ENCODE data around the gene TOMM40. TPM values are rescaled to one million over a fixed set of nuclear protein-coding genes. Genes with fewer than 3 reads are reported as not detected.
"Not testable (repeated sequence)": the region's sequence is repeated elsewhere in the genome, so short reads cannot be mapped to it uniquely, and the experiment has no call there.

TOMM40 gene
- total RNA-seq, 1 donor: 23.4 TPM

DNA sequence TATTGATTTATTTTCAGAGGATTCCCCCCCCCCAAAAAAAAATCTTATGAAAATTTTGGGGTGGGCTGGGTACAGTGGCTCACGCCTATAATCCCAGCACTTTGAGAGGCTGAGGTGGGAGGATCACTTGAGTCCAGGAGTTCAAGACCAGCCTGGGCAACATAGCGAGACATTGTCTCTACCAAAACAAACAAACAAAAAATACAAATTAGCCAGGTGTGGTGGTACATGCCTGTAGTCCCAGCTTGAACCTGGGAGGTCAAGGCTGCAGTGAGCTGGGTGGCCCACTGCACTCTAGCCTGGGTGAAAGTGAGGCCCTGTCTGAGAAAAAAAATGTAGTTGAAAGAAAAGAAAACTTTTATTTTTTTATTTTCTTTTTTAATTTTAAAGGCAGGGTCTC lies 27.1 kb upstream of the TOMM40 start:
- Histone ChIP-seq H3K4me3 (ENCODE audit: low read length) (no peak overlapping the region), H3K9me3 (ENCODE audit: low read depth, low read length) (no peaks in the 10 kb centered on the region), H3K4me1 (ENCODE audit: insufficient read depth, low read length) (peaks cover 11% of the 10 kb centered on the region), H3K27me3 (ENCODE audit: insufficient read depth, low read length) (no peaks in the 10 kb centered on the region)

DNA sequence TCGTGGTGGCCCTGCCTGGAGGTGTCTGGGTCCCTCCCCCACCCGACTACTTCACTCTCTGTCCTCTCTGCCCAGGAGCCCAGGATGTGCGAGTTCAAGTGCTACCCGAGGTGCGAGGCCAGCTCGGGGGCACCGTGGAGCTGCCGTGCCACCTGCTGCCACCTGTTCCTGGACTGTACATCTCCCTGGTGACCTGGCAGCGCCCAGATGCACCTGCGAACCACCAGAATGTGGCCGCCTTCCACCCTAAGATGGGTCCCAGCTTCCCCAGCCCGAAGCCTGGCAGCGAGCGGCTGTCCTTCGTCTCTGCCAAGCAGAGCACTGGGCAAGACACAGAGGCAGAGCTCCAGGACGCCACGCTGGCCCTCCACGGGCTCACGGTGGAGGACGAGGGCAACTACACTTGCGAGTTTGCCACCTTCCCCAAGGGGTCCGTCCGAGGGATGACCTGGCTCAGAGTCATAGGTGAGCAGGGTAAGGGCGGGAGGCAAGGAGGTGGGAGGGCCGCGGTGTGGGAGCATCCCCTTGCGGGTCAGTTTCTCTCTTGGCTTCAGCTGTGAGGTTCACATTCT lies 25.8 kb upstream of the TOMM40 start:
- H3K4me1 ChIP-seq (ENCODE audit: insufficient read depth, low read length): peaks cover 24% of the 10 kb centered on the region
- H3K4me3 ChIP-seq (ENCODE audit: low read length): no peak overlapping the region
- H3K27me3 ChIP-seq (ENCODE audit: insufficient read depth, low read length): no peaks in the 10 kb centered on the region
- no peaks in the 10 kb centered on the region for H3K9me3 ChIP-seq (ENCODE audit: low read depth, low read length)

DNA sequence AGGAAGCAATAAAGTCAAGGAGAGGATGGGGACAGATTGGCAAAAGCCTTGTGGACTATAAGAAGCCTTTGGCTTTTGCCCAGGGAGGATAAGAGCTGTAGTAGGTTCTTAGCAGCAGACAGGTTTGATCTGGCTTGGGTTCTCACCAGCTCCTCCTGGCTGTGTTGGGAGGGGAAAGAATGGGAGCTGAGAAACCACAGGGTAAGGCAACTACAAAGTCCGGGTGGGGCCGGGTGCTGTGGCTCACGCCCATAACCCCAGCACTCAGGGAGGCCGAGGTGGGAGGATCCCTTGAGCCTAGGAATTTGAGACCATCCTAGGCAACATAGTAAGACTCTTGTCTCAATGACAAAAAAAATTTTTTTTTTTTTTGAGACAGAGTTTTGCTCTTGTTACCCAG lies 24.4 kb upstream of the TOMM40 start:
- peaks cover 28% of the 10 kb centered on the region for H3K4me1 ChIP-seq (ENCODE audit: insufficient read depth, low read length)
- H3K4me3 ChIP-seq (ENCODE audit: low read length): no peak overlapping the region
- no peaks in the 10 kb centered on the region for H3K27me3 ChIP-seq (ENCODE audit: insufficient read depth, low read length)
- no peaks in the 10 kb centered on the region for H3K9me3 ChIP-seq (ENCODE audit: low read depth, low read length)

DNA sequence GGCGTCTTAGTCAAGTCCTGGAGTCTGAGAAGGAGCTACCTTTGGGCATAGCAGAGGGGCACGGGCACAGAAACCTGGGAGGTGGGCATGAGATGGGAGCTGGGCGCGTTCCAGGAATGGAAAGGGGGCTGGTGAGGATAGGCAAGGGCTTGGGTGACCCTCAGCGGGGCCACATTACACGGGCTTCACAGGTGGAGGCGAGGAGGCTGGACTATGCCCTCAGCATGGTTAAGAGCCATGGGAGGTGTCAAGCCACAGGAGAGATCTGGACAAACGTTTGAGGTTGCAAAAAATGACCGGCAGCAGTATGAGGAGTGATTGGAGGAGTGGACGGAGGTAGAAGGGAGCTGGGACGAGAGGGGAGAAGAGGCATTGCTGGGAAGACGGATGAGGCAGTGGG lies 23.5 kb upstream of the TOMM40 start:
- peaks cover 28% of the 10 kb centered on the region for H3K4me1 ChIP-seq (ENCODE audit: insufficient read depth, low read length)
- no peaks in the 10 kb centered on the region for H3K27me3 ChIP-seq (ENCODE audit: insufficient read depth, low read length)
- H3K9me3 ChIP-seq (ENCODE audit: low read depth, low read length): no peaks in the 10 kb centered on the region
- H3K4me3 ChIP-seq (ENCODE audit: low read length): no peak overlapping the region

DNA sequence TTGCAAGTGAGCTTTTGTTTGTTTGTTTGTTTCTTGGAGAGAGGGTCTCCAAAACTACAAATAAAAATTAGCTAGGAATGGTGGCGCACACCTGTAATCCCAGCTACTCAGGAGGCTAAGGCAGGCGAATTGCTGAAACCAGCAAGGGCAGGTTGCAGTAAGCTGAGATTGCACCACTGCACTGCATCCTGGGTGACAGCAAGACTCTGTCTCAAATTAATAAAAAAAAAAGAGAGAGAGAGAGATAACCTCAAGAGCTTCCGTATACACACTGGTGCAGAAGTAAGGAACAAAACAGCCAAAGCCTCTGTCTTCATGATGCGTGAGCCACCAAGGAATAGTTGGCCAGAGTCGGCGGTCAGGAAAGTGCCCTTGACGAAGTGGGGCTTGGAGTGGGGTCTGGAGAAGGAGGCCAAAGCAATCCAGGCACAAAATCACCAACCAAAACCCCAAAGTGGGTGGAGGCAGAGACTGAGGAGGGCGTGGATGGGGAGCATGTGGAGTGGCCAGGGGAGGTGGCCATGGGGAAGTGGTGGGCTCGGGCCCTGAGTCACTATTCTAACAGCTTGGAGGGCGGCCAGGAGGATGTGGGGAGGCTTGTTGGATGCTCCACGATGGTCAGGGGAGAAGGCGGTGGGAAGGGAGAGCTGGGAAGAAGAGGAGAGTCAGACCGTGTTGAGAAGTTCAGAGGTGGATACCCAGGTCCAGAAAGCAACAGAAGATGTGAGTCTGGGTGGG lies 21.2 kb upstream of the TOMM40 start:
- Histone ChIP-seq H3K4me1 (ENCODE audit: insufficient read depth, low read length) (peaks cover 28% of the 10 kb centered on the region), H3K9me3 (ENCODE audit: low read depth, low read length) (no peaks in the 10 kb centered on the region), H3K4me3 (ENCODE audit: low read length) (no peak overlapping the region), H3K27me3 (ENCODE audit: insufficient read depth, low read length) (no peaks in the 10 kb centered on the region)

DNA sequence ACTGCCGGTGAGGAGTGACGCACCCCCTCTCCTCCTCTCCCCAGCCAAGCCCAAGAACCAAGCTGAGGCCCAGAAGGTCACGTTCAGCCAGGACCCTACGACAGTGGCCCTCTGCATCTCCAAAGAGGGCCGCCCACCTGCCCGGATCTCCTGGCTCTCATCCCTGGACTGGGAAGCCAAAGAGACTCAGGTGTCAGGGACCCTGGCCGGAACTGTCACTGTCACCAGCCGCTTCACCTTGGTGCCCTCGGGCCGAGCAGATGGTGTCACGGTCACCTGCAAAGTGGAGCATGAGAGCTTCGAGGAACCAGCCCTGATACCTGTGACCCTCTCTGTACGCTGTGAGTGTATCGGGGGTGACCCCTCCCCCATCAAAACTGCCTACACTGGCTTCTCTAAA lies 19.2 kb upstream of the TOMM40 start:
- Histone ChIP-seq H3K4me1 (ENCODE audit: insufficient read depth, low read length) (peaks cover 28% of the 10 kb centered on the region), H3K4me3 (ENCODE audit: low read length) (no peak overlapping the region), H3K27me3 (ENCODE audit: insufficient read depth, low read length) (no peaks in the 10 kb centered on the region), H3K9me3 (ENCODE audit: low read depth, low read length) (no peaks in the 10 kb centered on the region)

DNA sequence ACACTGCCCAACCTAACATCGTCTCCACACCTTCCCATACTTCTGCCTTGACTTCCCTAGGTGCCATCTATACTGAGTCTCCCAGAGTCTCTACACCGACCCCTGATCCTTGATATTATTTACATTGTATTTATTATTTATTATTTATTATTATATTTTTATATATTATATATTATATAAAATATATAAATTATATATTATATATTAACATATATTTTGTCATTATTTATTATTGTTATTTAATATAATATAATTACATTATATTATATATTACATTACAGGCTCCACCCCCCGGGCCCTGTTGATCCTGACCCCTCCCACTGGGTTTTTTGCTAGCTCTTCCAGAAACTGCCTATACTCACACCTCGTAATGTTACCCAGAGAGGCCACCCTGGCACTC lies 18.4 kb upstream of the TOMM40 start:
- Histone ChIP-seq H3K4me3 (ENCODE audit: low read length) (no peak overlapping the region), H3K4me1 (ENCODE audit: insufficient read depth, low read length) (peaks cover 28% of the 10 kb centered on the region), H3K27me3 (ENCODE audit: insufficient read depth, low read length) (no peaks in the 10 kb centered on the region), H3K9me3 (ENCODE audit: low read depth, low read length) (no peaks in the 10 kb centered on the region)

DNA sequence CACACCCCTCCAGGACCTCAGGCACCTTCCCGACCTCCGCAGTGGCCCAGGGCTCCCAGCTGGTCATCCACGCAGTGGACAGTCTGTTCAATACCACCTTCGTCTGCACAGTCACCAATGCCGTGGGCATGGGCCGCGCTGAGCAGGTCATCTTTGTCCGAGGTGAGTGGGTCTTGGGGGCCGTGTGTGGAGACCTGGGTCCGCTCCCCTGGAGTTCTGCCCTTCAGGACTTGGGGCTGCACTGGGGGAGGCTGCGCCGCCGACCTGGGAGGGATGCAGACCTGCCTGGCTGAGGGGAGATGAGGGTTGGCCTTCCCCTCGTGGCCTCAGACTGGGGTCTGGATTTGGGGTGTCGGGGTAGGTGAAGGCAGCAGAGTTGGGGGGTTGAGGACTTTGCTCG lies 16.7 kb upstream of the TOMM40 start:
- Histone ChIP-seq H3K27me3 (ENCODE audit: insufficient read depth, low read length) (no peaks in the 10 kb centered on the region), H3K9me3 (ENCODE audit: low read depth, low read length) (no peaks in the 10 kb centered on the region), H3K4me3 (ENCODE audit: low read length) (no peak overlapping the region), H3K4me1 (ENCODE audit: insufficient read depth, low read length) (peaks cover 14% of the 10 kb centered on the region)

DNA sequence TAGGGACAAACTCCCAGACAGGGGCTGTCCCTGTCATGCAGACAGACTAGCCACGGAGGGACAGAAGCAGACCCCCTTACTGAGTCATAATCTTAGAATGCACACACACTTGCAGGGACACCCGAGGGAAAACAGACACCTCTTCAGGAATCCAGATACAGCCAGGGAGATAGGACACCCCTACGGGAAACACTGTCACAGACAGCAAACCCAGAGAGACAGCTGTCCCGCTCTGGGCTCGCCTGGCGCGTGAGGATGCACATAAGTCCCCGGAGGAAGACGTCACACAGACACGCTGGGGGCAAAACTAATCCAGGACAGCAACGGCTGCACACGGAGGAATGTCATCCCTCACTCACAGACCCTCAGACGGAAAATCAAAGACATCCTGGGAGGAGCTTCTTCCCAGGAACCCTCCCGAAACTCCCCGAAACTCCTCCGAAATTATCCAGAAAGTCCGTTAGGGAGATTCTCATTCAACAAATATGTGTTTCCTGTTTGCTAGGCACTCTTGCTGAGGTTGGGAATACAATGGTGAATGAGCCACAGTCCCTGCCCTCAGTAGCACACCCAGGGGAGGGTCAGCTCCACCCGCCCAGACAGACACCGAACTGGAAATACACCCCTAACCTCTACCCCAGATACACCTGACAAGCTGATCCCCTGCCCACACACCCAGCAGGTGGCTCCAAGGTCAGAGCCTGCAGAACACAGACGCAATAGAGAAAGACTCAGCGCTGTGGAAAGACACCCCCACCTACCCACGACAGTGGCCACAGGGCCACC lies 15.2 kb upstream of the TOMM40 start:
- Histone ChIP-seq H3K4me3 (ENCODE audit: low read length) (no peak overlapping the region), H3K27me3 (ENCODE audit: insufficient read depth, low read length) (no peaks in the 10 kb centered on the region), H3K9me3 (ENCODE audit: low read depth, low read length) (no peaks in the 10 kb centered on the region), H3K4me1 (ENCODE audit: insufficient read depth, low read length) (no peaks in the 10 kb centered on the region)

DNA sequence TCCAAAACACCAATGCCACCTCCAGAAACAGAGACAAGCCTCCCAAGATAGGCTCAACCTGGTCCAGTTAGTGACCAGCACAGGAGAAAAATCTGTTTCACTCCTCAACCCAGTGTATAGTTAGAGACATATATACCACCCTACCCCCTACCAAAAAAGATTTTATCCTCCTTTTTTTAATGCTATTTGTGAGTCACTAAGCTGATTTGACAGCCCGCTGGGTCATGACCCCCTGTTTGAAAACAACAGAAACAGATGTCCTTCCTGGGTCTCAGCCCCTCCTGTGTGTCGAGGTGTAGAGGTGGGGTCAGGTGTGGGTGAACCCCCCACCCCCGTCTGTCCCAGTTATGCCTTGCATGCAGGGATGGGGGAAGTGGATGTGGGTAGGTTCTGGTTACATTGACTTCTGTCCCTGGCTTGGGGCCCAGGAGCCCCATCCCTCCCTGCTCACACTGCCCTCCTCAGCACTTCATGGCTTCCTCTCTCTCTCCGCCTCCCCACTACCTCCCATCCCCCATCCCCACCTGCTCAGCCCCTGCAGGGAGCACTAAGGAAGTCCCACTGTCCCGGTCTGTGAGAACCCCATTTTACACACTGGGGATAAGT lies 14.0 kb upstream of the TOMM40 start:
- Histone ChIP-seq H3K9me3 (ENCODE audit: low read depth, low read length) (no peaks in the 10 kb centered on the region), H3K4me1 (ENCODE audit: insufficient read depth, low read length) (no peaks in the 10 kb centered on the region), H3K27me3 (ENCODE audit: insufficient read depth, low read length) (no peaks in the 10 kb centered on the region), H3K4me3 (ENCODE audit: low read length) (no peak overlapping the region)

DNA sequence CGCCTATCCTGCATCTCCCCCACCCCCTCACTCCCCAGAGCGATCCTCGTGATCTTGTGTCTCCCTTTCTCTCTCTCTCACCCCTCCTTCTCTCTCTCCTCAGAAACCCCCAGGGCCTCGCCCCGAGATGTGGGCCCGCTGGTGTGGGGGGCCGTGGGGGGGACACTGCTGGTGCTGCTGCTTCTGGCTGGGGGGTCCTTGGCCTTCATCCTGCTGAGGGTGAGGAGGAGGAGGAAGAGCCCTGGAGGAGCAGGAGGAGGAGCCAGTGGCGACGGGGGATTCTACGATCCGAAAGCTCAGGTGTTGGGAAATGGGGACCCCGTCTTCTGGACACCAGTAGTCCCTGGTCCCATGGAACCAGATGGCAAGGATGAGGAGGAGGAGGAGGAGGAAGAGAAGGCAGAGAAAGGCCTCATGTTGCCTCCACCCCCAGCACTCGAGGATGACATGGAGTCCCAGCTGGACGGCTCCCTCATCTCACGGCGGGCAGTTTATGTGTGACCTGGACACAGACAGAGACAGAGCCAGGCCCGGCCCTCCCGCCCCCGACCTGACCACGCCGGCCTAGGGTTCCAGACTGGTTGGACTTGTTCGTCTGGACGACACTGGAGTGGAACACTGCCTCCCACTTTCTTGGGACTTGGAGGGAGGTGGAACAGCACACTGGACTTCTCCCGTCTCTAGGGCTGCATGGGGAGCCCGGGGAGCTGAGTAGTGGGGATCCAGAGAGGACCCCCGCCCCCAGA lies 12.8 kb upstream of the TOMM40 start:
- Histone ChIP-seq H3K27me3 (ENCODE audit: insufficient read depth, low read length) (no peaks in the 10 kb centered on the region), H3K4me3 (ENCODE audit: low read length) (no peak overlapping the region), H3K9me3 (ENCODE audit: low read depth, low read length) (no peaks in the 10 kb centered on the region), H3K4me1 (ENCODE audit: insufficient read depth, low read length) (no peaks in the 10 kb centered on the region)

DNA sequence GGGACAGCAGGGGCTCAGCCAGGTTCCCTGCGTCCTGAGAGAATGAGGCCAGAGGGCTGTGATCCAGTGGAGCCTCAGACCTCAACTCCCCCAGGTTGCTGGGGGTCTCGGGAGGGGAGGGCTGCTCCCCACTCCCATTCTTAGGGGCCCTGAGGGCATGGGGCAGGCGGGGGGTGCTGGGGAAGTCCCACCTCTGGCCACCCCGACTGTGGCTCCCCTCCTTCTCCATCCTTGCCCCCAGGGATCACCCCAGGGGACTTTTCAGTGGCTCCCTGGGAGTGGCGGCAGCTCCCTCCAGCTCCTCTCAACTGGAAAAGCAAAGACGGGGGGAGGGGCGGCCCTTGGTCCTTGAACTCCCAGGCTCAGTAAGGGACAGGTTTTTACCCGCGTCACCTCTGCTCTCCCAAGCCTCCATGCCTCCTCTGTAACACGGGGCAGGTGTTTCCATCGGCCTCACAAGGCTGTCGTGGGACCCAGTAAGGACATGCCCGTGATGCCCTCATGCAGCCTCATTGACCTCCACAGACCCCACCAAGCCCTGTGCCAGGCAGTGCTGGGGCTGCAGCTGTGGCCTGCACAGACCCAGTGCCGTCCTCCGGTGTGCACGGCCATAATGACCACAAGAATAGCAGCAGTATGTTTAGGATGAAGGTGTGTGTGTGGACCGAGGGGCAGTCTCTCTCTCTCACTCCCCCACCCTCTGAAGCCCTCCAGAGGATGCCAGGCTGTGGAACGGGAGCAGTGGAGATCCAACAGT lies 11.6 kb upstream of the TOMM40 start:
- Histone ChIP-seq H3K4me3 (ENCODE audit: low read length) (no peak overlapping the region), H3K27me3 (ENCODE audit: insufficient read depth, low read length) (no peaks in the 10 kb centered on the region), H3K4me1 (ENCODE audit: insufficient read depth, low read length) (no peaks in the 10 kb centered on the region), H3K9me3 (ENCODE audit: low read depth, low read length) (no peaks in the 10 kb centered on the region)

DNA sequence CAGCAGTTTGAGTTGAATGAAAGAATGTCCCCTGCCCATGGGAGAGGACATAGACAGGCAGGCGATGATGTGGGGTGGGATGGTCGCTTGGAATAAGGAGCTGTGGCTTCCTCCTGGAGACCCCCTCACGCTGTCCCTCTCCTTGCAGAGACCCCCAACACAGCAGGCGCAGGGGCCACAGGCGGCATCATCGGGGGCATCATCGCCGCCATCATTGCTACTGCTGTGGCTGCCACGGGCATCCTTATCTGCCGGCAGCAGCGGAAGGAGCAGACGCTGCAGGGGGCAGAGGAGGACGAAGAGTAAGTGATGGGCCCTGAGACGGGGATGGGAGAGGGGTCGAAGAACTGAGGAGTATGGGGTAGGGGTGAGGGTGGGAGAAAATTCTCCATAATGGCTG lies 9.0 kb upstream of the TOMM40 start:
- no peaks in the 10 kb centered on the region for H3K9me3 ChIP-seq (ENCODE audit: low read depth, low read length)
- H3K4me1 ChIP-seq (ENCODE audit: insufficient read depth, low read length): no peaks in the 10 kb centered on the region
- H3K4me3 ChIP-seq (ENCODE audit: low read length): no peak overlapping the region
- H3K27me3 ChIP-seq (ENCODE audit: insufficient read depth, low read length): no peaks in the 10 kb centered on the region

DNA sequence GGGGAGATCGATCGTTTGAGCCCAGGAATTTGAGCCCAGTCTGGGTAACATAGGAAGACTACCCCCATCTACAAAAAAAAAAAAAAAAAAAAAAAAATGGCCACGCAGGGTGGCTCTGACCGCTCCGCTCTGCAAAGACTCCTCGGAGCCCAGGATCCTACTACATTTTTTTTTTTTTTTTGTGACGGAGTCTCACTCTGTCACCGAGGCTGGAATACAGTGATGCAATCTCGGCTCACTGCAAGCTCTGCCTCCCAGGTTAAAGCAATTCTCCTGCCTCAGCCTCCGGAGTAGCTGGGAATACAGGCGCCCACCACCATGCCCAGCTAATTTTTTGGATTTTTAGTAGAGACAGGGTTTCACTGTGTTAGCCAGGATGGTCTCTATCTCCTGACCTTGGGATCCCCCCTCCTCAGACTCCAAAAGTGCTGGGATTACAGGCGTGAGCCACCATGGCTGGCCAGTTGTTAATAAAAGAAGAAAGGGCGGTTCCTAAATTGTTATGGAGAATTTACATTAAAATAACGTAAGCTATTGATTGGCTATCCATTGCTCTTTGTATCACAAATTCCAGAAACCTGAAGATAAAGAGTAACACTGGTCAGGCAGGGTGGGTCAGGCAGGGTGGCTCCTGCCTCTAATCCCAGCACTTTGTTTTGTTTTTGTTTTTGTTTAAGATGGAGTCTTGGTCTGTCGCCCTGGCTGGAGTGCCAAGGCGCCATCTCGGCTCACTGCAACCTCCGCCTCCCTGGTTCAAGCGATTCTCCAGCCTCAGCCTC lies 8.2 kb upstream of the TOMM40 start:
- H3K27me3 ChIP-seq (ENCODE audit: insufficient read depth, low read length); H3K9me3 ChIP-seq (ENCODE audit: low read depth, low read length); H3K4me3 ChIP-seq (ENCODE audit: low read length); H3K4me1 ChIP-seq (ENCODE audit: insufficient read depth, low read length): not testable (repeated sequence)

Data from mononuclear cell (primary cell).